HG03521 (cell line): Measurements from ENCODE around the gene FHIP1B.

ENCODE experiments used
- ATAC-seq: cut with Tn5 transposase; IDR thresholded peaks from one replicate; pipeline ENCODE4 v1.9.1; 2021; ENCODE audit warnings: mild to moderate bottlenecking, moderate library complexity; ENCODE audit not compliant: unreplicated experiment

FHIP1B gene

DNA sequence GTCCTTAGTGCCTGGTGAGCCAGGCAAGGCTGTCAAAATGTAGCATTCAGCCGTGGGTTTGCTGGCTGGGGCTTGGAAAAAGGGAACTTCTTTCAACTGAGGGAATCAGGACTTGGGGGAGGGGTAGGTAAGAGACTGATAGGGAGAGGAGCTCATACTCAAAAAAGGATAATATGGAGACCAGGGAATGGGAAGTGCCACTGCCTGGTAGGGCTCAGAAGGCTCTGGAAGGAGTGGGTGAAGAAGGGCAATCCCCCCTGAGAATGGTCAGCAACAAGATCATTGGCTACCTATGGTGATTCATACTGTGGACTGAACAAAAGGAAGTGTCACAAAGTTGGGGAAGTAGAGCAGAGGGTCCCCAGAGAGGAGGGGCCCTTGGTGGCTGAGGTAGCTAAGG, 6.3 kb upstream of the FHIP1B start:
- no peak for ATAC-seq

DNA sequence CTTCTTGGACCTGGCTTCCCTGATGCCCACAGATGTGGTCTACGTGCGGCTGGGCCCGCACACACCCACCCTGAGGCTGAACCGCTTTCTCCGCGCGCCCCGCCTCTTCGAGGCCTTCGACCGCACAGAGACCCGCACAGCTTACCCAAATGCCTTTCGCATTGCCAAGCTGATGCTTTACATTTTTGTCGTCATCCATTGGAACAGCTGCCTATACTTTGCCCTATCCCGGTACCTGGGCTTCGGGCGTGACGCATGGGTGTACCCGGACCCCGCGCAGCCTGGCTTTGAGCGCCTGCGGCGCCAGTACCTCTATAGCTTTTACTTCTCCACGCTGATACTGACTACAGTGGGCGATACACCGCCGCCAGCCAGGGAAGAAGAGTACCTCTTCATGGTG, 5.7 kb upstream of the FHIP1B start:
- no peak for ATAC-seq

DNA sequence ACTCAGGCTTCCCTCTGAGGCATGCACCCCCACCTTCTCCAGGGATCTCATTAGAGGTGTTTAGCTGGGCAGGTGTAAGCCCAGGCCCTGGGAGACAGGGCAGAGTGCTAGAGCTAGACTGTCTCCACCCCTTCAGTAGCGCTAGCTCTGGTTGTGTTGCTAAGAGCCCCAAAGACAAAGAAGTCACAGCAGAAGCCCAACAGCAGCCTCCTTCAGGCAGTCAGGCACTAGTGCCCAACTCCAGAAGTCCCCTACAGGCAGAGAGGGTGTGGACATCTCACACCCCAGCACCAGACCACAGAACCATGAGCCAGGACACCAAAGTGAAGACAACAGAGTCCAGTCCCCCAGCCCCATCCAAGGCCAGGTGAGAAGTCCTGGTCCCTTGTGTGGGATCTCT, 4.5 kb upstream of the FHIP1B start, which contains the start of gene CNGA4:
Gene CNGA4, plus strand, starts transcription at position 188 of the 400 bp plus-strand sequence. Its CDS starts 118 bp downstream, at position 306.
- no peak for ATAC-seq

DNA sequence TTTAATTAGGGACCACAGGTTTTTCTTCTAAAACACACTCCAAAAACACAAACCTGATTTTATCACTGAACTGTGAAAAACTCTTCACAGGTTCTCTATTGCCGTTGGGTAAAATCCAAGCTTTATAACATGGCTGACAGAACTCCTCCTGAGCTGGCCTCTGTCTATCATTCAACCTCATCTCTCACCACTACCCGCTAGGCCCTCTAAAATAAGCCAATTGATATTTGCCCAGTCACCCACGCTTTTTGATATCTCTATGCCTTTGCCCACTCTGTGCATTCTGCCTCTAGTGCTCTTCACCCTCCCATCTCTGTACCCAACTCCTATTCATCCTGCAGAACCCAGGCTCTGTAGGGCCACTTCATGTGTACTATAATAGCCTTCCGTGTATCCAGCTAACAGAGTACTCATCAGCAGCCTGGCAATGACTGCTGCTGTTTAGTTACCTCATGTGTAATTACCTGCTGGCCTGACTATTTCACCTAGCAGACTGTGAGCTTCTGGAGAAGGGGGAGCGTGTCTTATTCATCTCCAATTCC, 3.4 kb upstream of the FHIP1B start:
- ATAC-seq = no peak

DNA sequence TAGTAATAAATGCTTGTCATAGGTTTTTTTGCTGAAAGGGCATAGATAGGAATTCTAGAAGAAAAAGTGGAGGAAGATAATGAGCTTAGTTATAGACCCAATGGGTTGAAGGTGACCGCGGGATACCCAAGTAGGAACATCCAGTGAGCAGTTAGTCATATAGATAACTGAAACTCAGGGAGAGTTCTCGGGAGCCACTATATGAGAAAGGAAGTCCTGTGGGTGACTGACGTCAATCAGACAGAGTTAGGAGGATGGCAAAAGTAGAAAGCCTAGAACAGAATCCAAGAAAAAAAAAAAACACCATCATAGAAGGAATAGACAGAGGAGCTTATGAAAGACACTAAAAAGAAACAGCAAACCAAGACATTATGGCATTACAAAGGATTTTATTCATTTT, 2.8 kb upstream of the FHIP1B start:
- ATAC-seq = no peak

DNA sequence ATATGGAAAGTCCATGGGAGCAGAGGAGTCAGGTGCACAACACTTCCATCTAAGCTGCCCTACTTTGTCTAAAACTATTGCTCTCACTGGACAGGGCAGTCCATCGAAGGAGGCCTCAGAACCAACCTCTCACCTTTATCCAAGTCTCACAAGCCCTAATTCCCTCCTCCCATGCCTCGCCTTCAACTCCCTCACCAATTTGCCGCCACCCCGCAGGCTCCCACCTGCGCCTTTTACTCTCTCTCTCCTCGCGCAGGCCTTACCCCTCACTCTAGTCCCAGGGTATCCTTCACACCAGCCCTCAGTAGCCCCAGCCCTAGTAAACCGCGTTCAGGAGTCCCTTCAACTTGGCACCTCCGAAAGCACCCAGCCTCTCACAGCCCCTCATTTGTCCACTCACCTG, 451 bp downstream of the FHIP1B start:
- ATAC-seq = no peak

DNA sequence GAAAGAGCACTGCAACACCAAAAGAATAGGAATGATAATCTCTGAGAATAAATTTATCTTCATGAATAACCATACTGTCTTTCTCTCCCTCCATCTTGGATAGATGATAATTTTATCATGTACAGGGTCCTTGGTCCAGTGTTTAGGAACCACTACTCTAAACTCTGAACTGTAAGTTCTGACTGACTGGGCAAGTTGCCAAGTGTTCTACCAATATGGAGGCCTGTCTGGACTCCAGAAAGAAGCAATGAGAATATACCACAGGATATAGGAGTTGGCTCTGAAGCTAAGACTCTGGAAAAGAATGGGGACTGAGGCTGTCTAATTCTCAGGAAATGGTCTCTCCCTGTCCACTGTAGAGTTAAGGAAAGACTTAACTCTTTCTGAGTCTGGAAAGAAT, 1.5 kb downstream of the FHIP1B start:
- ATAC-seq = no peak

DNA sequence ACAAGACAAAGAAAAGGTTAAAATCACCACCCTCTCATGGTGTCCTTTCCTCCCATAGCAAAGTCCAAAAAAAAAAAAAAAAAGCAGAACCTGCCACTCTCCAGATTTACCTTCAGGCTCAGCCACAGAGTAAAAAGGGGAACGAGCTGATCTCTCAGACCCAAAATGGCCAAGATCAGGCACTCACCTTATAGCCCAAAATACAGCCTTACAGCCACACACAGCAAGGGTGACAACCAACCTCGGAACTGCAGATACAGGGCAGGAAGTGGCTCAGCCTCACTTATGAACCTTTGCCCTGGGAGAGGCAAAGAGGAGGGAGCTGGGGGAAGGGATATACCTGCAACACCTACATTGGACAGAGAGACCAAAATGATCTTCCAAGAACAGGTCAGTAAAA, 4.5 kb downstream of the FHIP1B start:
- no peak for ATAC-seq

DNA sequence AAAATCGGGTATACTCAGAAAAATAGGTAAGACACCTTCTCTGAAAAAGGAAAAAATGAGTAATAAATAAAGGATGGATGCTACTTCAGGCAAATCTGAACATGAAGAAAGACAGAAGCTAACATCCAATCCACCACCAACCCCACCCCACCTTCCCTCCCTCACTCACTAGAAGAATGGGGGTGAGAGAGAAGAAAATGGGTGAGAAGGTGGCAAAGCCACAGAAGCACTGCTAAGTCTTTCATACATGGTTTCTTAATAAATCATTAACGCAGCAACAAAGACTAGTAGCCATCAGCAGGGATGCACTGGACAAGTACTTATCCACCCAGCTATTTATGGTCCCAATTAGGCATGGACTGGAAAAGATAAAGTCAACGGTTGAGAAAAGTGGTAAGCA, 5.9 kb downstream of the FHIP1B start:
- ATAC-seq = no peak

DNA sequence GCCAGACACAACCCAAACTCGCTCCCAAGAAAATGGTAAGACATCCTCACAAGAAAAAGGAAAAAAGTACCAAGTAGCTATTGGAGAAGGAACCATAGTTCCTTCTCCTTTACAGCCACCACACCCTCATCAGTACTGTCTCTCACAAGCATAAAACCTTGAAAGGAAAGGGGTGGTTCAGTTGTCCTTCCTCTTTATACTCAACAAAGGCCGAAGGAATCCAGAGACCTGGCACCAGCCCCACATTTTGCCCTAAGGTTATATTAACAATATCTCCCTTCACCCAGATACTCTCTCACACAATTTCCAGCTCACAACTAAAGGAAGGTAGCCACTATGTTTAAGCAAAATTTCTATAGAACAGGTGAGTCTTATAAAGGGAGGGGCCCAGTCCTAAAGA, 8.5 kb downstream of the FHIP1B start:
- ATAC-seq = no peak

DNA sequence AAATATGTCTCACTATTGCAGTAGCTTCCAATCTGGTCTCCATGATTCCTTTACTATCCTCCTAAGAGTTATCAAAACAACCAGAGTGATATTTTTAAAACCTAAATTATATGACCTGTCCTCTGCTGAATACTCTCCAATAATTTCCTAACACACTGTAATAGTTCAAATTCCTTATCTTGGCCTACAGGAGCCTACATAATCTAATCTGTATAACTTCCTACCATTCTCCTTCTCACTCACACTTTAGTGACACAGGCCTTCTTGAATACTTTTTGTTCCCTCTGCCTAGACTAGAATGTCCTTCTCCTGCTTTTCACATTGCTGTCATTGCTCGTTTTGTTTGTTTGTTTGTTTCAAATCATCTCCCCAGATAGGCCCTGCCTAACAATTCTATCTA, 9.4 kb downstream of the FHIP1B start:
- ATAC-seq = no peak

DNA sequence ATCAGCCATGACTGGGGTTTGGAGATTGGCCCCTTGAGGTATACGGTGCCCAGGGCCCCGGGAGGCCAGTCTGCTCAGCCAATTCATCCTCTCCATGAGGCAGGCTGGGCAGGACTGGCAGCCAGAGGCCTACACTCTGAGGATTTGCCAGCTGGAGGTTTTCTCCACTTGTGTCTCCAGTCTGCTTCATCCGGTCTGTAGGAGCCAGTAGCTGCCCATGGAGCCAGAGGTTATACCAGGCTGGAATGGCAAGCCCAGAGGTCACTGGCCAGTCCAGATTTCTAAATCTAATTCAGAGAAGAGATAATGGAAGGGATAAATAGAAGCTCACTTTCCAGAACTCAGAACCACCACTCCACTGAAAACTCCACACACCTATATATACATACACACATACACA, 10.0 kb downstream of the FHIP1B start:
- no peak for ATAC-seq

DNA sequence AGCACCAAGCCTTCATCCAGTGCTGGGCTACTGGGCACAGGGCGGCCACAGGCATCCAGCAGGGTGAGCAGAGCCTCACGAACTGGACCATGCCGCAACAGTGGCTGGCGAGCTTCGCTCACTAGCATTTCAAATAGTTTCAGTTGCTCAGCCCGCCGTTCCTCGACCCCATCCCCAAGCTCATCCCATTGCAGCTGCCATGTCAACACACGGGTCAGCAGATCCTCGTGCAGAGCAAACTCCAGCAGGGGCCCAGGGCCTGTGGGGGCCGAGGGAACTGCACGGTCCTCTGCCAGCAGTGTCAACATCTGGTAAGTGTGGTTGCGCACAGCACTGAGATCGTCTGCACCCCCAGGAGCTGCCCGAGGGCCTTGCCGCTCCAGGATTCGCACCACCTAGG, 10.6 kb downstream of the FHIP1B start:
- ATAC-seq = no peak

DNA sequence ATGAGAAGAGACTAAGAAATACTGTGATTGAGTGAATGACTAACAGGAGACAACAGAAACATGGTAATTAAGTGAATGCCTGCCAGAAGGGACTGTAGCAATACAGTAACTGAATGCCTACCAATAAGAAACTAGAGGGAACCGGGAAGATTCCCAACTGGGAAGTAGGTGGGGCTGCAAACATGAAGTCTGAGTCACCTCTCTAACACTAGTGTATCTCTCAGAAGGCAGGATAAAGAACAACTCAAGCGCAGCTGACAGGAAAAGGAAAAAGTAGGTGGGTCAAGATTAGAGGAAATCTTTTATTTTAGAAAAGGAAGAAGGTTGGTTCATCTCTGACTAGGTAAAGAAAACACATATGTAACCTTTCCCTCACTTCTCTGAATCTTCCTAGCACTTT, 15.1 kb downstream of the FHIP1B start:
- no peak for ATAC-seq

DNA sequence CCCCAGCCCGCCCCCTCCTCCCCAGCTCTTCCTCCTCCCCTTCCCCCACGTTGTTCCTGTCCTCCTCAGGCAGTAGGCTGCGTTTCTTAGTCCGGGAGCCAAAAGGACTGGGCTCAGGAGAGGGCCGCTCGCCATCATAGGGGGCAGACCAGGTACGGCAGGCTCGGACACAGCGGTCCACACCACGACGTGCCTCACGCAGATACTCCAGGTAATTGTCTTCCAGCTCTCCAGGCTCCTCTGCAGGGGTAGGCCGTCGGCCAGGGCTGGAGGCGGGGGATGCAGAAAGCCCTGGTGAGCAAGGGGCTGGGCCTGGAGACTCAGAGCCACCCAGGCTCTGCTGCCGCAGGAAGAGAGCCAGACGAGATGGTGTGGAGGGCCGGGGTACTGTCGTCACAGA, 16.7 kb downstream of the FHIP1B start:
- no peak for ATAC-seq

DNA sequence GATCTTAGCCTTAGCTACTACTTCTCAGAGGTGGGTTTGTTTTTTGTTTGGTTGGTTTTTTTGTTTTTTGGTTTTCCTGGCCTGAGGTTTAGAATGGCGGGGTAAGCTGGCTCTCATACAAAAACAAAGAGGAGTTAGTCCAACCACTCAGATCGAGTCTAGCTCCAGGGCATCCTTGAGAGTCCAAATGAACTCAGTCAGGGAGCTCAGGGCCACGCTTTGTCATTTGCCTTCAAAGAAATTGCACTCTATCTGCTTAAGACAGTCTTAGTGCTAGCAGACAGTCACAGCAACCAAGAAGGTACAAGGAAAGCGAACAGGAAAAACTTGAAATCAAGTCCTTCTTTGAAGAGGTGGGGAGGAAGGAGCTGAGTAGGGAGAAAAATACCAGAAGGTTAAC, 17.9 kb downstream of the FHIP1B start:
- no peak for ATAC-seq

DNA sequence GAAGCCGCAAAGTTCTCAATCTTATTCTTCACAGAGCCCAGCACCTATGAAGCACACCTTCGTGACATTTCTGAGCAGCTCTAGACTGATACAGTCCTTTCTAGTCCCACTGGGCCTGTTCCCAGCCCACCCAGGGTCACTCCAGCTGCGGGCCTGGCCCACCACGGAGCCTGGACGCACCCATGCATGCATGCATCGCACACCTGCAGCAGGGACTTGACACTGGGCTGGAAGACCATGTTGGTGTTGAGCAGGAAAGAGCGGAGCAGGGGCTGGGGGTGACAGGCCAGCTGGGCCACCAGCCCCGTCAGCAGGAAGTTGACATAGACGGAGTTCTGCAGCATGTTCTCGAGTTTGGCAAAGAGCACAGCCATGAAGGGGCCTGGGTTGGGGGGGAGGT, 19.9 kb downstream of the FHIP1B start:
- ATAC-seq = no peak

DNA sequence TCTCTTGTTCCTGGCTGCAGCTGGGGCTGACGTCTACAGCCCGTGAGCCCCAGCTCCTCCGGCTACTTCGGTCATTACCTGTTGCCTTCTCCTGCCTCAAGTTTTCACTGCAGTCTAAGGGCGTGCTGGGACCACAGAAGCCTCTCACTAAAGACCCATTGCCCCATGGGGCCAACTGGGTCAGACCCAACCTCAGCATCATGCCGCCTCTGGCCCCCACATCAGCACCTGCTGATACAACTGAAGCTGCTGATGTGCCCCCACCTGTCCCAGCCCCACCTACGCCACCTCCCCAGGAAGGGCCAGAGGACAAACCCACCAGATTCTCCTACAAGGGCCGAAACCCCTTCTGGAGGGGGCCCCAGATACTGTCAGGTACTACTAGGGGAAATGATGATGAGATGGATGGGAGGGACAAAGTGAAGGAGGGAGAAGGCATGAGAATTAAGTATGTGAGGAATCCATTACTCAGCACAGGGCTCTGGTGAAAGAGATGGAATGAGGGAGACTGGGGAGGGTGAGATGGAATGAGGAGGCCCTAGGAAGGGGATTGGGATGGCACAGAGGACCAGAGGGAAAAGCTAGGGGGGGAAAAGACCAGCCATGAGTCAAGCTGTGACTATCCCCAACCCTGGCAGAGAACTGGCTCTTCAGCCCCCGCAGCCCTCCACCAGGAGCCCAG, 24.0 kb downstream of the FHIP1B start:
- ATAC-seq = no peak

DNA sequence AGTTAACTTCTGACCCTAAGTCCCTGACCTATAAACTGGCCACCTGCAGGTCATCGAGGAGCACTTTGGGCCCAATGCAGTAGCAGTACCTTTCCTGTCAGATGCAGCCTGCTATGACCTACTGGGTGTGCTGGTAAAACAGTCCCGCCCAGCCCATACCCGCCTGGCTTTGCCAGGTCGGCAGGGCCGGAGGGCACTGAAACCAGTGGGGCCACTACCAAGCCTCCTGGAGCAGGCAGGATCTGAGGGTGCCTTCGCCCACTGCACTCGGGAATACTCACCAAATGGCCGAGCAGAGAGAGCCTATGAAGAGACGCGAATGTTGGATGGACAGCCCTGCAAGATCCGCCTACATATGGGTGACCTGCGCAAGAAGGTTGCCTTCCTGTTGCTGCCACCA, 24.6 kb downstream of the FHIP1B start:
- ATAC-seq = no peak

DNA sequence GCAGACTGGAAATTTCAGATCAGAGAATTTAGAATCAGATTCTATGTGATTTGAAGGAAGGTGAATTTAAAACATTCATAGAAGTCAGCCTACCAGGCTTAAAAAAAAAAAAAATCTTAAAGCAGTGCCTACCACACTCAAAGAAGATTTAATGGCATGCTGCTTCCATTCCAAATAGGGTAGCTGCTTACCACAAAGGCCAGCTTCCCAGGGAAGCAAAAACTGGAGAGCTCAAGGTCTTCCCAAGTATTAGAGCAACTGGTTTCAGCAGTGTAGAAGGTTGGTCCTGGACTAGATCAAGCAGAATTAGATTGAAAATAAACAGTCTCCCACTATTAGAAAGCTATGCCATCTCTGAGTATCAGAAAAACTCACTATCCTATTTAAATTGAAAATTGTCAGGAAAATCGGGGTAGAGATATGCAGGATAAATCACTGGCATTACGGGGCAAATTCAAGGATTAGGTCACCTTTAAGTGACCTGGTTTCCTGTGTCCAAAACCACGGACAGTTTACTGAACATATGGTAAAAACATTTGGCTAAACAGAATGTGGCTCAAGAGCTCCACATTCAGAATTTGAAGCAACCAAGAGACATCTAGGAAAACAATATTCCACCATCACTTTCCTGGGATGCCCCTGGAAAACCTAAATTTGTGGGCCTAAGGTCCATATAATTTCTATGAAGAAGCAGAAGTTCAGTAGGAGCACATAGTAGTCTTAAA, 27.8 kb downstream of the FHIP1B start:
- ATAC-seq = no peak

DNA sequence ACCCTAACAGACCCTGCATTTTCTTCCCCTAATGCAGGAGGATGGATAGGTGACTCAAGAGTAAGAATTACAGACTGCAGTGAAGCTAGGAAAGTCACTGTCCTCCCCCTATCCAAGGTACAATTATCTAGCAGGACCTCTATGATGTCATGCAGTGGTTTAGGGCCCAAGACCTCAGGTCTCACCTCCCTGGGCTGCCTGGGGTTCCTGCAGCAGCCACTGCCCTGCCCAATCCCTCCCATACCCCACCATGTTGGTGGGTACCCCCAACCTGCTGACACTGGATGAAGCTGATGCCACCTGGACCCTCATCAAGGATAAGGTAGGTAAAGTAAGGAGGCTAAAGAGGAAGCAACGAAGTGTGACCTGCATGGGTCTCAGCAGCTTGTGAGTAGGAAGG, 29.1 kb downstream of the FHIP1B start, which contains the start of gene C11orf42:
Gene C11orf42, plus strand, starts transcription at position 192 of the 400 bp plus-strand sequence. Its CDS starts 59 bp downstream, at position 251.
- ATAC-seq = no peak

DNA sequence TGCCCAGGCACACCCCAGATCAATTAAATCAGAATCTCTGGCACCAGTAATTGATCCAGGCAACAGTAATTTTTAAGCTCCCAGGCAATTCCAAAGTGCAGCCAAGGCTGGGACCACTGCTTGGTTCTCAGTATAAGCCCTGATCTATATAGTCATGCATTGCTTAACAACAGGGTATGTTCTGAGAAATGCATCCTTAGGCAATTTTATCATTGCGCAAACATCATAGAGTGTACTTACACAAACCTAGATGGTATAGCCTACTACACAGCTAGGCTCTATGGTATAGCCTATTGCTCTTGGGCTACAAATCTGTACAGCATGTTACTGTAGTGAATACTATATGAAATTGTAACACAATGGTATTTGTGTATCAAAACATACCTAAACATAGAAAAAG, 29.7 kb downstream of the FHIP1B start:
- no peak for ATAC-seq
